ENCODE results near the gene MKRN2OS.

Gene MKRN2OS

DNA sequence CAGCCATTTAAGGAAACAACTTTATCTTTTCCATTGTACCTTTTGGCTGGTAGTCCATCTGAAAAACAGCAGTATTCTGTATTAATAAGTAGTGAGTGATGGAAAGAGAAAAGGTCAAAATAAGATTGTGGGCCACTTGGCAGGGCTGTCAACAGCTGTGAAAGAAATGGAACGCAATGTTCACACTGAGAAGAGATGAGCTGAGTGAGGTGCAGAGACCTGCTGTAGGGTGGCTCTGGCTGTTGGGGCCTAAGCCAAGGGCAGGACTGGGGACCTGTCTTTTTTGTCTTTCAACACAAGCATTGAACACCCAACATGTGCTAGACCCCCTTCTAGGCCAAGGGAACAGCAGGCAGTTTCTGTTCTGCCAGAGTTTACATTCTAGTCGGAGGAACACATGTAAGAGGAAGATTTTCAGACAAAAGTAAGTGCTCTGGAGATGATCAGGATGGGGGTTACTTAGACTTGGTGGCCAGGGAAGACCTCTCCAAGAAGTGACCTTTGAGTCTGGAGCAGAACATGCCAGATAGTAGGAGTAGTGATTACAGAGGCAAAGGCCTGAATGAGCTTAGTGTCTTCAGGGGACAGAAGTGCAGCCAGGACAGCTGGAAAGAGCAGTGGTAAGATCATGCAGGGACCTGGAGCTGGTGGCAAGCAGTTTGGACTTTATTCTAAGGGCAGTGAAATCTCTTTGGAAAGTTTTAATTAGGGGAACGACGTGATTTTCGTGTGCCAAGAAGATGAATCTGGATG, 31.4 kb downstream of the MKRN2OS start:
- DNase-seq (ENCODE audit: low spot score) = no peak

DNA sequence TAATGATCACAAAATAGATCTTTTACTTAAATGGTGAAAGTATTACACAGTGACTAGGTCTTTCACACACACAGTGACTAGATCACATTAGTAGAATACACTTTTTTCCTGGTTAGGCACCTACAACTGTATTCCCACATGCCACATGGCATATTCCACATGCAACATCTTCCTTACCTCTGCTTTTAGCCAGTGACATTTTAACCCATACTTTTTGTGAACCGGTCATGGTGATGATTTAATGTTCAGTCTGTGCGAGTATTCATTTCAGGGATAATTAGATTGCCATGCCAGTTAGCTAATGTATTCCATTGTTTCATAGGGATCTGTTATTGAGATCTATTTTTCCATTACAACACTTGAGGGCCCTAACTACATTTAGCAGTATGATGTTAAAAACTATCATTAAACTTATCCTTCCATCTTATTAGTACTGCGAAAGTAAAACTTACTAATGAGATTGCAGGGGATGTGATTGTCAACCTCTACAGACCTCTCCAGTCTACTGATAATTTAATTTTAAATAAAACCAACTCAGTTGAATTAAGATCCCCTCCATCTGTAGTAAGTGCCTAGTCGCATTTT, 32.7 kb downstream of the MKRN2OS start:
- DNase-seq (ENCODE audit: low spot score) = no peak

- no peak for DNase-seq (ENCODE audit: low spot score)
Measured at GRCh38 chr3:12509466-12509865, 35.8 kb downstream of the MKRN2OS start.

GRCh38 chr3:12508291-12508700, 37.0 kb downstream of the MKRN2OS start:
- no peak for DNase-seq (ENCODE audit: low spot score)

DNA sequence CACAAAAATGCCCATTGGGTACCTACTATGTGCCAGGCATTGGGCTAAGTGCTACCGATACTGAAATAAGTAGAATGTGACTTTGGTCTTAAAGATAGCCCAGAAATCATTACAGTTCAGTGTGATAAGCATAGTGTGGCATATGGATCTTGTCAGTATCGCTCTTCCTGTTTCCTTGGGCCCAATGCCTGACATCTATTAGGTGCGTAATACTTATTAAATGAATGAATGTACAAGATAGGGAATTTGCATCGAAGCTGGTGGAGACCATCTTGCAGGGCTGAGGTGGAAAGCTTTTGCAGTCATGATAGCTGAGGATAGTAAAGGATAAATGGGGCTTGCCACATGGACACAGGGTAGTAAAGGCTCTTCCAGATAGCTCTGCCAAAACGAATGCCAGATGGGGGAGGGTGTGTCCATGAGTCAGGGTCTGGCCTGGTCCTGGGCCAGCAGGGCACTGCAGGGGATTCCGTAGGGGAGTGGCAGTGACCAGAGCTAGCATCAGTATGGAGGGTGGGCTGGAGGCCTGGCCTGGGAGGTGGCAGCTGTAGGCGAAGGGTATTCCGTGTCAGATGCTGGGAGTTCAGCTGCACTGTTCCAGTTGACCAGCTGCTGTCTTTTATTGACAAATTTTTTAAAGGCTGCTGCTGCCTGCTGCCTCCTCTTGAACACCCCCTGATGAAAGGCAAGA, 37.6 kb downstream of the MKRN2OS start:
- no peak for DNase-seq (ENCODE audit: low spot score)

DNA sequence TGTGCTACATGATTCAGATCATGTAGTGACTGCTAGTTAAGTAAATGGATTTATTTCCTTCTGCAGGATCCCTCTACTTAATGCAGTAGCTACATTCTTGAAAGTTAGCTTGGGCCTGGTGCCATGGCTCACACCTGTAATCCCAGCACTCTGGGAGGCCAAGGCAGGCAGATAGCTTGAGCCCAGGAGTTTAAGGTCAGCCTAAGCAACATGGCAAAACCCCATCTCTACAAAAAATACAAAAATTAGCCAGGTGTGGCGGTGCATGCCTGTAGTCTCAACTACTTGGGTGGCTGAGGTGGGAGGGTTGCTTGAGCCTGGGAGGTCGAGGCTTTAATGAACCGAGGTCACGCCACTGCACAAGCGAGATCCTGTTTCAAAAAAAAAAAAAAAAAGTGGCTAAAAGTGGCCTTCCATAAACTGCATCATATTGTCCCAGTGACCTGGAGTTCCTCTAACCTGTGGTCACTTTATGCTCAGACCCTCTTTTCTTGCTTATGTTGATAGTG, 39.0 kb downstream of the MKRN2OS start:
- DNase-seq (ENCODE audit: low spot score) = no peak

- DNase-seq (ENCODE audit: low spot score) = no peak
Measured at GRCh38 chr3:12503126-12503957, 42.0 kb downstream of the MKRN2OS start.

DNA sequence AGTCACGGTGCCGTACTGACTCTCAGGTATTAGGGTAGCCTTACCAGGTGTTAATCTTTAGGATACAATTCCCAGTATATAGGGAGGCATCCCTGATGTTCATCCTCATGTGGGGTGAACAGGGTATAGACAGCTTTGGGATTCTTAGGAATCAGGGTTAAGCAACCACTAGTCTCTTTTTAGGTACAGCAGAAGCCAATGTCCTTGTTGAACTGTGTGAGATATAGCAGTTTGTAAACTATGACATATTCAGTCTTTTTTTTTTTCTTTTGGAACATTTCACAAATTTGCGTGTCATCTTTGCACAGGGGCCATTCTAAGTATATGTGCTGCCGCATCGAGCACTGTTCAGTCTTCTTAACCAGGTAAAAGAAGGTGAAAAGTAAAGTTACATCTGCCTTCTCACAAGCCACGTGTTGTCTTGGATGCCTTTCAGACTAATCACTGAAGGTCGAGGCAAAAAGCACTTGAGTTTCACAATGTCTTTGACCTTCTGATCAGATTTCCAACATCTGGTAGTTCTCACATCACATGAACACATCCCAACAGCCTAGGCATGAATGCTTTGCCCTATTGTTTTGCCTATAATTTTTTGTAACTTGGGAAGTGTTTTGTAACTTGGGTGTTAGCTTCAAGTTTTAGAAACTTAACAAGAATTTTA, 43.8 kb downstream of the MKRN2OS start:
- DNase-seq (ENCODE audit: low spot score) = no peak

DNA sequence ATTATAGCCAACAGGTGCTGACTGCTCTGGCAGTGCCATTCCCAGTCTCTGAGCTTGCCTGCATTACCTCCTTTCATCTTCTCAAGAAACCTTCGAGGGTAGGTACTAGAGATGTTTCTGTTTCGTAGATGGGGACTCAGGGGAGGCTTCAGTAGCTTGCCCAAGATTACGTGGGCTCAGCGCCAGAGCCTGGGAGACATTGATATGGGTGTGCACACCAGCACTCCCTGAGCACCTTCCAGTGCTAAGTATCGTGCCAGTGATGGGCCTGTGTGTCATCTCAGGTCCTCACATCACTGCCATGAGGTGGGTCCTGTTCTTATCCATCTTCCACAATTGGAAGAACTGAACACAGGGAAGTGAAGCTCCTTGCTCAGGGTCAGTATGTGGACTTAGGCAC, 45.8 kb downstream of the MKRN2OS start:
- DNase-seq (ENCODE audit: low spot score) = peak; percentile 41

DNA sequence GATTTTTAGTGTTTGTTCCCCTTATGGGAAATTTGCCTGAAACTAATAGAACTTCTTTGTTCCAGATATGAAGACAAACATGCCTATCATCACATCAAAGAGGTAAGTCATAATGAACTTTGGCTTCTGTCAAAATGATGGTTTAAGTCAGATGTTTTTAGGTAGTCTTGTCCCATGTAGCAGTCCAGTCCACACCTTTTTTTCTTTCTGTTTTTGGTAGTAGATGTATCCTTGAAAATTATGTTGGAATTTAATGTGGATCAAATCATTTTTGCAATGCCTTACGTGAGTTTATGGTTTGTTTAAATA, 48.9 kb downstream of the MKRN2OS start:
- DNase-seq (ENCODE audit: low spot score) = no peak

DNA sequence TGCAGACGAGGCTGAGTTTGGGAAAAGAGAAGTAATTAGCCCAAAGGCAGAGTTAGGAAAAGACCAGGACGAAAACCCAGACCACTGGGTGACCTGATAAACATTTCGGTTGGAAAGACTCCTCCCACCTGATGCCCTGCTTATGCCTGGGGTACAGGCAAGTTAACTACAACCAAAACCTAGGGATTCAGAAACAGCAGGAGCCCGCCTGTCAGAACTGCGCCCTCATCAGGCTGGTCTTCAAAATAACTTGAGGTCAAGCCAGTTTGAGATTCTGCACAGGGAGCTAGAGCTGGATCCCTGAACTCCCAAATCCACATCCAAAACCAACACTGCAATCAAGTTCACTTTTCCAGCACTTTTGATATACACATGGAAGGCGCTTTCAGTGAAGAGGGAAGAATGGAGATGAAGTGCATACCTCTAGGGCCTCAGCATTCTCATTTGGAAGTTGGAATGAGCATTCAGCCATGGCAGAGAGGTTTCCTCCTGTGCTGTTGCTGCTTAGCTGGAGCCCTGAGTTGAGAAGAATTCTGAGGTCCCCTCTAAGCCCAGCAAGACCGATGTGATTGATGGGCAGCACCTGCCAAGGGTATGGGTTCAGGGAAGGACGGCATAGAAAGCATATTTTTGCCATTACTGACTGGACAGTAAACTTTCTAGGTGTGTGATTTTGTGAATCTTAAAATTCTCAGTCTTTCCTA, 49.4 kb downstream of the MKRN2OS start:
- DNase-seq (ENCODE audit: low spot score) = no peak

GRCh38 chr3:12490547-12490946, 54.8 kb downstream of the MKRN2OS start:
- no peak for DNase-seq (ENCODE audit: low spot score)

DNA sequence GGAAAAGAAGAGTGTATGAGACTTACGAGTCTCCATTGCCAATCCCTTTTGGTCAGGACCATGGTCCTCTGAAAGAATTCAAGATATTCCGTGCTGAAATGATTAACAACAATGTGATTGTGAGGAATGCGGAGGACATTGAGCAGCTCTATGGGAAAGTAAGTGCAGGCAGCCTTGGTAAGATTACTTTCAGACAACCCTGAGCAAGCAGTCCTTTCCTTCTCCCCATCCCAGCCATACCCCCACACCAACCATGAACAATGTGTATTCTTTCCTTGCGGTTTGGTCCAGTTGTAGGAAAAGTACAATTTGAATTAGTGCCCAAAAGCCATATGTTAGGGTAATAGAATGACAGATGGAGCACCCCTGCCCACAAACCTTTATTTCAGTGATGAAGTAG, 55.5 kb downstream of the MKRN2OS start:
- no peak for DNase-seq (ENCODE audit: low spot score)

Measured in hematopoietic multipotent progenitor cell treated with erythropoietin and hydrocortisone succinate and interleukin-3 and kit ligand, for 15 days (in vitro differentiated cells).